Measurements from ENCODE around the gene CLIP1. TPM values are rescaled to one million over a fixed set of nuclear protein-coding genes. Genes with fewer than 3 reads are reported as not detected.

The CLIP1 gene
- total and polyA plus RNA-seq, 2 experiments from 2014 or later: 29.6 to 46.3 TPM

DNA sequence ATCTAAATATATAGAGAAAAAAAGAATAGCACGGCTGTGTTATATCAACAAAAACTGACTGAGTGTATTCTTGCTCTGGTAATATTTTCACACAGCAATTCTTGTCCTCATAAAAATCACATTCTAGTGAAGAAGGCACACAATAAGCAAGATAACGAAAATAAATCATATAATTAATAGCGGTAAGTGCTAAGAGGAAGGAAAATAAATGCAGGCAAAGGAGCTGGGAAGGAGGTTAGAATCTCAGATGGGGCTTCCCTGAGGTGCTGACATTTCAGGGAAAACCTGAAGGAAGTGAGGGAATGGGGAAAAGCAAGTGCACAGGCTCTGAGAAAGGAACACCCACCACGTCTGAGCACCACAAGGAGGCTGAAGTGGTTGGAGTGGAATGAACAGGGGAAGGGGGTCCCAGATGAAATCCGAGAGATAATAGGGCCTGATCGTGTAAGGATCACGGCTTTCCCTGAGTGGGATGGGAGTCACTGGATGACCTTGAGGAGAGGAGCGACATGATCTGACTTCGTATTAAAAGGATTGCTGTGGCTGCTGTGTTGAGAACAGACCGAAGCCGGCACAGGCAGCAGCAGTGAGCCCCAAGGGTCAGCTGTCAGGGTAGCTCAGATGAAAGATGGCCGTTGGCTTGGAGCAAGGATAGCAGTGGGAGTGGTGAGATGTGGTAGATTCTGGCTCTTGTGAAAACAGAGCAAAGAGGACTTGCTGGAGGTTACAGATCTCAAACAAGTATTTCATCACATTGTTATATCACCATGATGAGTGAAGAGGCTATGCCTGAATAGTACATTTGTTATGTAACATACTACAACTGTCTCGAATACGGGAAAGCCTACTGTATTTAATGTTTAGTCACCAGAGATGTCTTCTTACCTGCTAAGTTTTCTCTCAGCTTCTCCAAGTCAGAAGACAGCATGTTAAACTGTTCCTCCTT is 89.1 kb downstream of the CLIP1 start:
- no peak for TF ChIP-seq CTCF (IDR thresholded peaks at IDR 0.05; ENCODE audit: low read depth, low read length)
- H3K4me1 ChIP-seq (ENCODE audit: low read depth): no peaks in the 10 kb centered on the region
- H3K9me3 ChIP-seq (ENCODE audit: low read depth): no peaks in the 10 kb centered on the region
- peak in 1 of 2 donors; percentile 57 for DNase-seq (ENCODE audit: low read depth in 1 of 2, low spot score in 1 of 2)
- no peaks in the 10 kb centered on the region for H3K27me3 ChIP-seq
- no peak overlapping the region for H3K4me3 ChIP-seq
- H3K27ac ChIP-seq: no peak overlapping the region
- H3K36me3 ChIP-seq: peaks cover 37% of the 10 kb centered on the region

DNA sequence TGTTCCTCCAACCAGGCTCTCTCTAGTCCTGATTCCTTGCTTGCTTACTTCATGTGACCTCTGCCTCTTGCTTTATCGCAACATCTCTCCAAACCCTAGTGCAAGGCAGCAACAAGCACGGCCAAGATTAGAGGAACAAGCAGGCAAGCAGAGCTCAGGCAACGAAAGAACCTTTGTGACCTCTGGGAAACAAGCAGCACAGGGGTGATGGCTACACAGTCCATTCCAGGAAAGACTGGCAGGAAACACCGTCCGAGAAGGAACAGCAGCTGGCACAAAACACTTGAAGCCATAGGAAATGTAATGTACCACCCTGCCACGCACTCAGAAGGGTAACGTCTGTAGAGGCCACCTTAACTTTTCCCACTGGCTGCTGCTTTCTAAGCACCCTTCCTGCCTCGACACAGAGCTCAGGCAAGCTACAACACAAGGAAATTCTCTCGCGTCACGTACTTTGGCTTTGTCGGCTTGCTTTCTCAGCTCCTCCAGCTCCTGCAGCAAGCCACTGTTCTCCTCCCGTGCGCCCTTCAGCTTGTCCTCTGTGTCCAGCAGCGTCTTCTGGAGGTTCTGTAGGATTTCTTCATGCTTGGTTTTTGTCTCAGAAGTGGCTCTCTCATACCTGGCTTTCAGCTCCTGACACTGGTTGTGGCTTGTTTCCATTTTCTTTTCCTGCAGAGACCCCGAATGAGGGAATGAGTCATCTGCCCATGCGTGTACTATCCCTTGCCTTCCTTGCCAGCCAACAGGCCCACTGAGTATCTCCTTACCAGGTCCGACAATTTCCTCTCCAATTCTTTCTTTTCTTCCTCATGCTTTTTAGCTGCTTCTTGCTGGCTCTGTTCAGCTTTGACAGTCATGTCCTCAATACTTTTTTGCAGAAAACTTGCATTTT is 94.7 kb downstream of the CLIP1 start:
- Histone ChIP-seq H3K4me1 (ENCODE audit: low read depth) (no peaks in the 10 kb centered on the region), H3K9me3 (ENCODE audit: low read depth) (no peaks in the 10 kb centered on the region), H3K4me3 (no peak overlapping the region), H3K27me3 (no peaks in the 10 kb centered on the region), H3K27ac (peak overlapping the region; percentile 13), H3K36me3 (peaks cover 24% of the 10 kb centered on the region)
- DNase-seq (ENCODE audit: low read depth in 1 of 2, low spot score in 1 of 2): no peak
- no peak for TF ChIP-seq CTCF (IDR thresholded peaks at IDR 0.05; ENCODE audit: low read depth, low read length)

GRCh38 chr12:122327014-122327413 is 95.5 kb downstream of the CLIP1 start:
- Histone ChIP-seq H3K9me3 (ENCODE audit: low read depth) (no peaks in the 10 kb centered on the region), H3K27me3 (no peaks in the 10 kb centered on the region), H3K27ac (no peak overlapping the region), H3K4me3 (no peak overlapping the region), H3K4me1 (ENCODE audit: low read depth) (no peaks in the 10 kb centered on the region), H3K36me3 (peaks cover 20% of the 10 kb centered on the region)
- no peak for DNase-seq (ENCODE audit: low read depth in 1 of 2, low spot score in 1 of 2)
- no peak for TF ChIP-seq CTCF (IDR thresholded peaks at IDR 0.05; ENCODE audit: low read depth, low read length)

DNA sequence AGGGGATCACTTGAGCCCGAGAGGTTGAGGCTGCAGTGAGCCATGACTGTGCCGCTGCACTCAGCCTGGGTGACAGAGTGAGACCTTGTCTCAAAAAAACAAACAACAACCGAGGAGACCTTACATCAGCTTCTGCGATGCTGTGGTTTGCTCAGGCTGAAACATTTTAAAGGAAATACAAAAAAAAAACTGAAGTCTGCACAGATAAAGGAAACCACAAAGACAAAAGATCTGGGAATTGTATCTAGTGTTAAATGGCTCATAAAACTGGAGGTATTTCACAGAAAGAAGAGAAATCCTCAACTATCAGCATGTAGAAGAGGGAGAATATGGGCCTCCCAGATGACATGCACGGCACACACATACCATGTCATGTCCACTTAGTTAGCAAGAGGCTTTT is 95.9 kb downstream of the CLIP1 start:
- Histone ChIP-seq H3K27ac (no peak overlapping the region), H3K4me1 (ENCODE audit: low read depth) (no peaks in the 10 kb centered on the region), H3K4me3 (no peak overlapping the region), H3K9me3 (ENCODE audit: low read depth) (no peaks in the 10 kb centered on the region), H3K27me3 (no peaks in the 10 kb centered on the region), H3K36me3 (peaks cover 23% of the 10 kb centered on the region)
- DNase-seq (ENCODE audit: low read depth in 1 of 2, low spot score in 1 of 2): peak in 1 of 2 donors; percentile 44
- no peak for TF ChIP-seq CTCF (IDR thresholded peaks at IDR 0.05; ENCODE audit: low read depth, low read length)

DNA sequence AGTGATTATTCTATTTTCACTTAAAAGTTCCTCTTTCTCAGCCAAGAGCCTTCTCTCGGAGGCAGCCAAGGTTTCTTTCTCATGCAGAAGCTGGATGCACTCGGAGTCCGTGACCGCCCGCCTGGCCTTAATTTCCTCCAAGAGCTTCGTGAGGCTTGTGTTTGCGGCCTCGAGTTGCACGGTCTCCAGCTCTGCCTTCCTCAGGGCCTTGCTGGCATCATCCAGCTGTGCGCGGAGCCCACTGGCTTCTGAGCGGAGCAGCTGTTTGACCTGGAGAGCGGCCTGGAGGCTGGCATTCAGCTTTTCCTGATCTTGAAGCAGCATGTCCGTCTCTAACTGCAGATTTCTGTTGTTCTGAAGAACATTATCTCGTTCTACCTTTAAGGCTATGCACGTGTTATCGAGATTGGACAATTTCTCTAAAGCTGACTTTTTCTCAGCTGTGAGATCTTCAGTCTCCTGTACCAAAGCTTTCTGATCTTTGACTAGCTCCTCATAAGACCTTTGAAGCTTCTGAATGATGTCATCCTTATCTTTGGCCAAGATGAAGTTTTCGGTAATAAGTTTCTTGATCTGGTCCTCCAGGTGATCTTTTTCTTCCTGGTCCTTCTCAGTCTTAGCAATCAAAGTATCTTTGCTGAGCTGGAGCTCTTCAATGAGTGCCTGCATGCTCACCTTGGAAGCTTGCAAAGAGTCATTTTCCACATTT is 99.0 kb downstream of the CLIP1 start:
- Histone ChIP-seq H3K36me3 (peaks cover 22% of the 10 kb centered on the region), H3K9me3 (ENCODE audit: low read depth) (no peaks in the 10 kb centered on the region), H3K27ac (no peak overlapping the region), H3K4me3 (no peak overlapping the region), H3K4me1 (ENCODE audit: low read depth) (no peaks in the 10 kb centered on the region), H3K27me3 (no peaks in the 10 kb centered on the region)
- TF ChIP-seq CTCF (IDR thresholded peaks at IDR 0.05; ENCODE audit: low read depth, low read length): no peak
- DNase-seq (ENCODE audit: low read depth in 1 of 2, low spot score in 1 of 2): no peak

Data from cardiac muscle cell (in vitro differentiated cells and primary cell).